ENCODE data around the gene PTPN13.

Gene PTPN13

GRCh38 chr4:86565651-86566050, 28.5 kb upstream of the PTPN13 start:
- no peaks in the 10 kb centered on the region for H3K27me3 Mint-ChIP-seq
- no peak for DNase-seq

GRCh38 chr4:86569103-86569870, 24.8 kb upstream of the PTPN13 start:
- Mint-ChIP-seq H3K27ac (no peak overlapping the region), H3K9me3 (no peaks in the 10 kb centered on the region), H3K4me3 (no peak overlapping the region), H3K4me1 (ENCODE audit: low read depth) (peaks cover 2% of the 10 kb centered on the region), H3K27me3 (no peaks in the 10 kb centered on the region), H3K36me3 (ENCODE audit: low read depth) (no peaks in the 10 kb centered on the region)
- DNase-seq, result no peak

More at GRCh38 chr4:86565651-86566050, 28.5 kb upstream of the PTPN13 start:
- H3K36me3 Mint-ChIP-seq (ENCODE audit: low read depth), result no peaks in the 10 kb centered on the region
- H3K27ac Mint-ChIP-seq, result no peak overlapping the region
- H3K4me3 Mint-ChIP-seq, result no peak overlapping the region
- H3K9me3 Mint-ChIP-seq, result no peaks in the 10 kb centered on the region
- H3K4me1 Mint-ChIP-seq (ENCODE audit: low read depth), result peaks cover 2% of the 10 kb centered on the region

- Mint-ChIP-seq H3K9me3 (no peaks in the 10 kb centered on the region), H3K36me3 (ENCODE audit: low read depth) (no peaks in the 10 kb centered on the region), H3K4me1 (ENCODE audit: low read depth) (peaks cover 1% of the 10 kb centered on the region), H3K27me3 (no peaks in the 10 kb centered on the region), H3K27ac (no peak overlapping the region), H3K4me3 (no peak overlapping the region)
- DNase-seq, result no peak
Measured at GRCh38 chr4:86579941-86580340, 14.2 kb upstream of the PTPN13 start.

- H3K27ac Mint-ChIP-seq, result no peak overlapping the region
- peaks cover 1% of the 10 kb centered on the region for H3K4me1 Mint-ChIP-seq (ENCODE audit: low read depth)
- no peak overlapping the region for H3K4me3 Mint-ChIP-seq
- no peak for DNase-seq
- no peaks in the 10 kb centered on the region for H3K36me3 Mint-ChIP-seq (ENCODE audit: low read depth)
- no peaks in the 10 kb centered on the region for H3K9me3 Mint-ChIP-seq
- peaks cover 5% of the 10 kb centered on the region for H3K27me3 Mint-ChIP-seq
Measured at GRCh38 chr4:86582410-86582809, 11.7 kb upstream of the PTPN13 start.

- Mint-ChIP-seq H3K27me3 (peaks cover 8% of the 10 kb centered on the region), H3K9me3 (no peaks in the 10 kb centered on the region), H3K4me3 (no peak overlapping the region), H3K27ac (no peak overlapping the region), H3K36me3 (ENCODE audit: low read depth) (no peaks in the 10 kb centered on the region), H3K4me1 (ENCODE audit: low read depth) (peaks cover 1% of the 10 kb centered on the region)
- no peak for DNase-seq
Measured at GRCh38 chr4:86586160-86586572, 7.9 kb upstream of the PTPN13 start.

GRCh38 chr4:86586626-86587380, 7.3 kb upstream of the PTPN13 start:
- Mint-ChIP-seq H3K36me3 (ENCODE audit: low read depth) (no peaks in the 10 kb centered on the region), H3K4me1 (ENCODE audit: low read depth) (peaks cover 1% of the 10 kb centered on the region), H3K4me3 (no peak overlapping the region), H3K27ac (no peak overlapping the region), H3K9me3 (no peaks in the 10 kb centered on the region), H3K27me3 (peaks cover 8% of the 10 kb centered on the region)
- DNase-seq, result no peak

GRCh38 chr4:86587381-86588140, 6.6 kb upstream of the PTPN13 start:
- no peaks in the 10 kb centered on the region for H3K9me3 Mint-ChIP-seq
- H3K27ac Mint-ChIP-seq, result no peak overlapping the region
- DNase-seq, result no peak
- H3K36me3 Mint-ChIP-seq (ENCODE audit: low read depth), result no peaks in the 10 kb centered on the region
- H3K4me3 Mint-ChIP-seq, result no peak overlapping the region
- no peaks in the 10 kb centered on the region for H3K4me1 Mint-ChIP-seq (ENCODE audit: low read depth)
- H3K27me3 Mint-ChIP-seq, result peaks cover 13% of the 10 kb centered on the region

- Mint-ChIP-seq H3K27ac (no peak overlapping the region), H3K36me3 (ENCODE audit: low read depth) (no peaks in the 10 kb centered on the region), H3K4me3 (no peak overlapping the region), H3K9me3 (no peaks in the 10 kb centered on the region), H3K27me3 (peaks cover 51% of the 10 kb centered on the region), H3K4me1 (ENCODE audit: low read depth) (peaks cover 24% of the 10 kb centered on the region)
- DNase-seq, result no peak
Measured at GRCh38 chr4:86592553-86593249, 1.4 kb upstream of the PTPN13 start.

- peak; percentile 34 for DNase-seq
- H3K36me3 Mint-ChIP-seq (ENCODE audit: low read depth), result no peaks in the 10 kb centered on the region
- no peaks in the 10 kb centered on the region for H3K9me3 Mint-ChIP-seq
- H3K4me3 Mint-ChIP-seq, result peak overlapping the region; percentile 79
- peaks cover 24% of the 10 kb centered on the region for H3K4me1 Mint-ChIP-seq (ENCODE audit: low read depth)
- peaks cover 56% of the 10 kb centered on the region for H3K27me3 Mint-ChIP-seq
- H3K27ac Mint-ChIP-seq, result peak overlapping the region; percentile 71
Measured at GRCh38 chr4:86594559-86595425, 677 bp downstream of the PTPN13 start.

- Mint-ChIP-seq H3K4me3 (peak overlapping the region; percentile 79), H3K27me3 (peaks cover 56% of the 10 kb centered on the region), H3K4me1 (ENCODE audit: low read depth) (peaks cover 24% of the 10 kb centered on the region), H3K36me3 (ENCODE audit: low read depth) (no peaks in the 10 kb centered on the region), H3K9me3 (no peaks in the 10 kb centered on the region), H3K27ac (peak overlapping the region; percentile 71)
- no peak for DNase-seq
Measured at GRCh38 chr4:86595426-86595805, 1.3 kb downstream of the PTPN13 start.

GRCh38 chr4:86596807-86597206, 2.7 kb downstream of the PTPN13 start:
- peaks cover 56% of the 10 kb centered on the region for H3K27me3 Mint-ChIP-seq

GRCh38 chr4:86600007-86600653, 6.0 kb downstream of the PTPN13 start:
- H3K4me3 Mint-ChIP-seq, result no peak overlapping the region
- no peaks in the 10 kb centered on the region for H3K36me3 Mint-ChIP-seq (ENCODE audit: low read depth)
- peaks cover 28% of the 10 kb centered on the region for H3K27me3 Mint-ChIP-seq
- H3K27ac Mint-ChIP-seq, result no peak overlapping the region
- no peak for DNase-seq
- H3K4me1 Mint-ChIP-seq (ENCODE audit: low read depth), result peaks cover 12% of the 10 kb centered on the region
- no peaks in the 10 kb centered on the region for H3K9me3 Mint-ChIP-seq

More at GRCh38 chr4:86596807-86597206, 2.7 kb downstream of the PTPN13 start:
- no peak for DNase-seq
- no peaks in the 10 kb centered on the region for H3K9me3 Mint-ChIP-seq
- no peaks in the 10 kb centered on the region for H3K36me3 Mint-ChIP-seq (ENCODE audit: low read depth)
- H3K4me1 Mint-ChIP-seq (ENCODE audit: low read depth), result peaks cover 24% of the 10 kb centered on the region
- no peak overlapping the region for H3K4me3 Mint-ChIP-seq
- no peak overlapping the region for H3K27ac Mint-ChIP-seq

GRCh38 chr4:86603311-86603885, 9.3 kb downstream of the PTPN13 start:
- H3K4me1 Mint-ChIP-seq (ENCODE audit: low read depth), result no peaks in the 10 kb centered on the region
- DNase-seq, result no peak
- H3K9me3 Mint-ChIP-seq, result no peaks in the 10 kb centered on the region
- H3K36me3 Mint-ChIP-seq (ENCODE audit: low read depth), result no peaks in the 10 kb centered on the region
- H3K27ac Mint-ChIP-seq, result no peak overlapping the region
- H3K4me3 Mint-ChIP-seq, result no peak overlapping the region
- H3K27me3 Mint-ChIP-seq, result peaks cover 5% of the 10 kb centered on the region
